Loucy (cell line): ENCODE data around the gene FADS2.

Source experiments
- H2AFZ ChIP-seq: fragments of 200-600 bp; sonication (generic); 2 replicates; pipeline ENCODE4 v1.6.0; 2016; ENCODE audit warnings: antibody characterized with exemption, mild to moderate bottlenecking, low read length, moderate library complexity
- H3F3A ChIP-seq: fragments of 200-600 bp; 2 replicates; pipeline ENCODE4 v1.6.0; 2016; ENCODE audit warnings: antibody characterized with exemption, low read depth, mild to moderate bottlenecking
- H3K27me3 ChIP-seq: fragments of 200-600 bp; sonication (generic); 2 replicates; pipeline ENCODE4 v1.6.1; 2014; ENCODE audit warnings: low read length, mild to moderate bottlenecking; ENCODE audit not compliant: insufficient read depth, poor library complexity, severe bottlenecking
- H3K36me3 ChIP-seq: fragments of 200-600 bp; sonication (generic); 2 replicates; pipeline ENCODE4 v1.6.1; 2016; ENCODE audit warnings: low read length; ENCODE audit not compliant: insufficient read depth
- H3K4me1 ChIP-seq: fragments of 200-600 bp; sonication (generic); 2 replicates; pipeline ENCODE4 v1.5.1; 2014; ENCODE audit warnings: low read length, mild to moderate bottlenecking; ENCODE audit not compliant: insufficient read depth, poor library complexity, severe bottlenecking
- H3K4me2 ChIP-seq: fragments of 200-600 bp; sonication (generic); 2 replicates; pipeline ENCODE4 v1.6.0; 2014; ENCODE audit warnings: antibody characterized with exemption, low read length, low read depth, mild to moderate bottlenecking; ENCODE audit not compliant: poor library complexity, severe bottlenecking
- H3K4me3 ChIP-seq: fragments of 200-600 bp; sonication (generic); 2 replicates; pipeline ENCODE4 v1.5.1; 2014; ENCODE audit warnings: low read length, mild to moderate bottlenecking, mixed read lengths; ENCODE audit not compliant: poor library complexity, severe bottlenecking
- H3K79me2 ChIP-seq: fragments of 200-600 bp; sonication (generic); 2 replicates; pipeline ENCODE4 v1.6.1; 2014; ENCODE audit warnings: low read length; ENCODE audit not compliant: insufficient read depth
- H3K9ac ChIP-seq: fragments of 200-600 bp; sonication (generic); 2 replicates; pipeline ENCODE4 v1.6.0; 2014; ENCODE audit warnings: mild to moderate bottlenecking, low read depth, low read length, moderate library complexity; ENCODE audit not compliant: poor library complexity, severe bottlenecking
- H3K9me2 ChIP-seq: fragments of 200-600 bp; sonication (generic); replicated peaks from 2 replicates; pipeline ENCODE4 v1.6.1; 2016; ENCODE audit warnings: low read depth, low read length, mixed read lengths
- H3K9me3 ChIP-seq: fragments of 200-600 bp; sonication (generic); 2 replicates; pipeline ENCODE4 v1.6.1; 2014; ENCODE audit warnings: mild to moderate bottlenecking, antibody characterized with exemption, low read length, low read depth; ENCODE audit not compliant: insufficient read depth
- H4K20me1 ChIP-seq: fragments of 200-600 bp; sonication (generic); 2 replicates; pipeline ENCODE4 v1.6.0; 2014; ENCODE audit warnings: antibody characterized with exemption, low read length, mild to moderate bottlenecking; ENCODE audit not compliant: insufficient read depth, poor library complexity, severe bottlenecking
- EZH2phosphoT487 ChIP-seq: fragments of 200-600 bp; IDR thresholded peaks from 2 replicates; pipeline ENCODE4 v1.6.1; 2018; ENCODE audit warnings: antibody characterized with exemption, mild to moderate bottlenecking, moderate library complexity, borderline replicate concordance
- TF ChIP-seq, protein P1 (sequence below): fragments of 200-600 bp; sonication (generic); conservative IDR thresholded peaks from 2 replicates; pipeline ENCODE4 v1.5.1; 2014; ENCODE audit warnings: mild to moderate bottlenecking, antibody characterized with exemption, low read length

Gene FADS2

GRCh38 chr11:61862714-61863547, 34.8 kb downstream of the FADS2 start:
- TF ChIP-seq EZH2phosphoT487, result no peak
- TF ChIP-seq, protein P1, sequence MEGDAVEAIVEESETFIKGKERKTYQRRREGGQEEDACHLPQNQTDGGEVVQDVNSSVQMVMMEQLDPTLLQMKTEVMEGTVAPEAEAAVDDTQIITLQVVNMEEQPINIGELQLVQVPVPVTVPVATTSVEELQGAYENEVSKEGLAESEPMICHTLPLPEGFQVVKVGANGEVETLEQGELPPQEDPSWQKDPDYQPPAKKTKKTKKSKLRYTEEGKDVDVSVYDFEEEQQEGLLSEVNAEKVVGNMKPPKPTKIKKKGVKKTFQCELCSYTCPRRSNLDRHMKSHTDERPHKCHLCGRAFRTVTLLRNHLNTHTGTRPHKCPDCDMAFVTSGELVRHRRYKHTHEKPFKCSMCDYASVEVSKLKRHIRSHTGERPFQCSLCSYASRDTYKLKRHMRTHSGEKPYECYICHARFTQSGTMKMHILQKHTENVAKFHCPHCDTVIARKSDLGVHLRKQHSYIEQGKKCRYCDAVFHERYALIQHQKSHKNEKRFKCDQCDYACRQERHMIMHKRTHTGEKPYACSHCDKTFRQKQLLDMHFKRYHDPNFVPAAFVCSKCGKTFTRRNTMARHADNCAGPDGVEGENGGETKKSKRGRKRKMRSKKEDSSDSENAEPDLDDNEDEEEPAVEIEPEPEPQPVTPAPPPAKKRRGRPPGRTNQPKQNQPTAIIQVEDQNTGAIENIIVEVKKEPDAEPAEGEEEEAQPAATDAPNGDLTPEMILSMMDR, result no peak
- H2AFZ ChIP-seq, result no peak overlapping the region
- H3K36me3 ChIP-seq, result peaks cover 82% of the 10 kb centered on the region; the same call in 1 of the 2 replicates
- no peaks in the 10 kb centered on the region for H3K9me2 ChIP-seq
- no peaks in the 10 kb centered on the region for H3K4me1 ChIP-seq
- H3K9me3 ChIP-seq, result no peaks in the 10 kb centered on the region
- no peak overlapping the region for H3K4me2 ChIP-seq
- no peaks in the 10 kb centered on the region for H3F3A ChIP-seq
- H3K79me2 ChIP-seq, result no peaks in the 10 kb centered on the region
- H3K4me3 ChIP-seq, result no peak overlapping the region
- no peak overlapping the region for H3K9ac ChIP-seq
- no peaks in the 10 kb centered on the region for H4K20me1 ChIP-seq
- no peaks in the 10 kb centered on the region for H3K27me3 ChIP-seq

DNA sequence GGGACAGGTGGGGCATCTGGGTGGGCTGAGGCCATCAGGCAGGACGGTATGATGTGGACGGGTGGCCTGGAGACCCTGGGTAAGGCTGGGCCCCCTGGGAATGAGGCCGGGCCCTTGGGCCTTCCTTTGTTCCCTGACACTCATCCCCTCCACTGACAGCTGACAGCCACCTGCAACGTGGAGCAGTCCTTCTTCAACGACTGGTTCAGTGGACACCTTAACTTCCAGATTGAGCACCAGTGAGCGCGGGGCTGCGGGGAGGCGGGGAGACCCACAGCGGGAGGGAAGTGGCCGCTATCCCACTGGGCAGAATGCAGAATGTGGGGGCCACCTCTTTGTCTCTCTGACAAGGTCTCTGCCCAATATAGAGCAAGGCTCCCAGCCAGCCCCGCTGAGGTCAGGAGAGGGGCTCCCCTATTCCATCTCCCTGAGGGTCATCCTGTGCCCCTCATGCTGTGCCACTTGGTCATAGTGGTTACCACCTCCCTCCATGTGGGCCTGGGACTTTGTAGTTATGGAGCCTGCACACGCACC, 35.5 kb downstream of the FADS2 start:
- Histone ChIP-seq H3K36me3 (peaks cover 76% of the 10 kb centered on the region; the same call in 1 of the 2 replicates), H3K9me2 (no peaks in the 10 kb centered on the region), H3K4me1 (no peaks in the 10 kb centered on the region), H2AFZ (no peak overlapping the region), H3K4me2 (no peak overlapping the region), H3K9ac (no peak overlapping the region), H4K20me1 (no peaks in the 10 kb centered on the region), H3F3A (no peaks in the 10 kb centered on the region), H3K79me2 (no peaks in the 10 kb centered on the region), H3K4me3 (no peak overlapping the region), H3K9me3 (no peaks in the 10 kb centered on the region), H3K27me3 (no peaks in the 10 kb centered on the region)
- TF ChIP-seq, protein P1, result no peak
- no peak for TF ChIP-seq EZH2phosphoT487

DNA sequence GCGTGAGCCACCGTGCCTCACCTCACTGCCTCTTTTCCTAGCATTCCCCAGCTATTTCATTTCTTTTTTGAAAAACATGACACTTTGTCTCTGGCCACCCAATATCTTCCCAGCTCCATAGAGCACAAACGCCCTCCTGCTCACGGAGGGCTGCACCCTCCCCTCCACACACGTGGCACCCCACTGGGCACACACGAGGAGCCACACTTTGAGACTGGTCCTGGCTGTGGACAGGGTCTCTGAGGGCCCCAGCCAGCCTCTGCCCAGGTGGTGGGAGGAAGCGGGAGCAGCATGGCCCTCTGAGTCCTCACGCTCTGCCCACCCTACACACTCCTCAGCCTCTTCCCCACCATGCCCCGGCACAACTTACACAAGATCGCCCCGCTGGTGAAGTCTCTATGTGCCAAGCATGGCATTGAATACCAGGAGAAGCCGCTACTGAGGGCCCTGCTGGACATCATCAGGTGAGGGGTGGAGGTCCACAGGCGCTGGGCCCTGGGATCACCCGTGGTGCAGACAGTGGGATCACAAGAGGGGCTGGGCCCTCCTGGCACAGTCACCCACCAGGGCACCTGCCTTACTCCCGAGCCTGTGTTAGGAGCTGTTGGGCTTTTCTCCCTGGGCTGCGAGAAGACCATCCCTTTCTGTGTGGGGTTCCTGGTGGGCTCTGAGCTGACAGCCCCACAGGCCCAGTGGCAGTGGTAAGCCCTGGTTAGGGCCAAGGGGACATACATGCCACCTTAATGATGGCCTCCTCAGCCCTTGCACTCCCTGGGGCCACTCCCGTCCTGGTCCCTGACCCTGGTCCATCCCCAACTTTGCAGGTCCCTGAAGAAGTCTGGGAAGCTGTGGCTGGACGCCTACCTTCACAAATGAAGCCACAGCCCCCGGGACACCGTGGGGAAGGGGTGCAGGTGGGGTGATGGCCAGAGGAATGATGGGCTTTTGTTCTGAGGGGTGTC, 37.0 kb downstream of the FADS2 start:
- no peaks in the 10 kb centered on the region for H3K79me2 ChIP-seq
- no peaks in the 10 kb centered on the region for H3F3A ChIP-seq
- peaks cover 62% of the 10 kb centered on the region; the same call in 1 of the 2 replicates for H3K36me3 ChIP-seq
- no peak overlapping the region for H2AFZ ChIP-seq
- H3K9me2 ChIP-seq, result no peaks in the 10 kb centered on the region
- no peaks in the 10 kb centered on the region for H3K27me3 ChIP-seq
- H3K4me1 ChIP-seq, result no peaks in the 10 kb centered on the region
- H3K9me3 ChIP-seq, result no peaks in the 10 kb centered on the region
- no peaks in the 10 kb centered on the region for H4K20me1 ChIP-seq
- H3K4me2 ChIP-seq, result no peak overlapping the region
- no peak overlapping the region for H3K4me3 ChIP-seq
- H3K9ac ChIP-seq, result no peak overlapping the region
- TF ChIP-seq, protein P1, result no peak
- TF ChIP-seq EZH2phosphoT487, result no peak
